H7 (cell line): ENCODE data around the gene NDUFS6. TPM values are rescaled to one million over a fixed set of nuclear protein-coding genes. Genes with fewer than 3 reads are reported as not detected.
"Not testable (repeated sequence)": the region's sequence is repeated elsewhere in the genome, so short reads cannot be mapped to it uniquely, and the experiment has no call there.

ENCODE experiments used
- DNase-seq: peaks from one replicate; pipeline ENCODE4 v3.0.0; 2012
- H3K27me3 ChIP-seq: 2 replicates; pipeline ENCODE4 v1.6.0; 2011; ENCODE audit warnings: mild to moderate bottlenecking, low read length; ENCODE audit not compliant: control insufficient read depth, insufficient read depth
- H3K36me3 ChIP-seq: replicated peaks from 2 replicates; pipeline ENCODE4 v1.5.1; 2011; ENCODE audit warnings: low read length; ENCODE audit not compliant: control insufficient read depth, insufficient read depth
- H3K4me3 ChIP-seq: 2 replicates; pipeline ENCODE4 v1.5.1; 2011; ENCODE audit warnings: low read depth, mild to moderate bottlenecking, control low read depth, low read length, moderate library complexity; ENCODE audit not compliant: insufficient read depth
- total RNA-seq: library from RNA; depleted of rRNA; stranded (reverse); fragments of >200 nt; shearing (Covaris generic); gene quantifications from 2 replicates; pipeline ENCODE4 v1.2.3, GENCODE V29; 2014

NDUFS6 gene
- total RNA-seq, 1 experiment from 2014 or later = 51.9 TPM

- H3K27me3 ChIP-seq = no peaks in the 10 kb centered on the region
- DNase-seq = peak; percentile 28
- H3K36me3 ChIP-seq = no peaks in the 10 kb centered on the region
- no peak overlapping the region for H3K4me3 ChIP-seq
Measured at GRCh38 chr5:1784197-1785050, 16.8 kb upstream of the NDUFS6 start.

GRCh38 chr5:1785062-1785461 is 16.1 kb upstream of the NDUFS6 start:
- DNase-seq = no peak

DNA sequence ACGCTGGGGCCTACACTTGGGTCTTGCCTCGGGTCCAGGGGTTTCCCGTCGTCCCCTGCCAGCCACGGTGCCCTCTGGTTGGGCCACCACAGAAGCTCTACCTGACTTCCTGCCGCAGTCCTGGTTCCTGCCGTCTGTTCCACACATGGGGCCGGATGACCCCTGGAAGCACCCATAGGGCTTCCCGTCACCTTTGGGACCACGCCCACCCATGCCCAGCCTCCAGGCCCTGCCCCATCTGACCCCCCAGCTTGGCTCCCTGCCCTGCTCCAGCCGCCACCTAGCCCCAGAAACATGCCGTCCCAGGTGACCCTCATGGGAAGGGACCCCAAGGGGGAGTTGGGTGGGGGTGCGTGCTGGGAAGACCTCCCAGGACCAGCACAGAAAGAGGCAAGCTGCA is 15.2 kb upstream of the NDUFS6 start:
- DNase-seq = peak; percentile 30
- no peaks in the 10 kb centered on the region for H3K27me3 ChIP-seq
- H3K36me3 ChIP-seq = no peaks in the 10 kb centered on the region
- no peak overlapping the region for H3K4me3 ChIP-seq

More at GRCh38 chr5:1785062-1785461, 16.1 kb upstream of the NDUFS6 start:
- Histone ChIP-seq H3K4me3 (no peak overlapping the region), H3K27me3 (no peaks in the 10 kb centered on the region), H3K36me3 (no peaks in the 10 kb centered on the region)

DNA sequence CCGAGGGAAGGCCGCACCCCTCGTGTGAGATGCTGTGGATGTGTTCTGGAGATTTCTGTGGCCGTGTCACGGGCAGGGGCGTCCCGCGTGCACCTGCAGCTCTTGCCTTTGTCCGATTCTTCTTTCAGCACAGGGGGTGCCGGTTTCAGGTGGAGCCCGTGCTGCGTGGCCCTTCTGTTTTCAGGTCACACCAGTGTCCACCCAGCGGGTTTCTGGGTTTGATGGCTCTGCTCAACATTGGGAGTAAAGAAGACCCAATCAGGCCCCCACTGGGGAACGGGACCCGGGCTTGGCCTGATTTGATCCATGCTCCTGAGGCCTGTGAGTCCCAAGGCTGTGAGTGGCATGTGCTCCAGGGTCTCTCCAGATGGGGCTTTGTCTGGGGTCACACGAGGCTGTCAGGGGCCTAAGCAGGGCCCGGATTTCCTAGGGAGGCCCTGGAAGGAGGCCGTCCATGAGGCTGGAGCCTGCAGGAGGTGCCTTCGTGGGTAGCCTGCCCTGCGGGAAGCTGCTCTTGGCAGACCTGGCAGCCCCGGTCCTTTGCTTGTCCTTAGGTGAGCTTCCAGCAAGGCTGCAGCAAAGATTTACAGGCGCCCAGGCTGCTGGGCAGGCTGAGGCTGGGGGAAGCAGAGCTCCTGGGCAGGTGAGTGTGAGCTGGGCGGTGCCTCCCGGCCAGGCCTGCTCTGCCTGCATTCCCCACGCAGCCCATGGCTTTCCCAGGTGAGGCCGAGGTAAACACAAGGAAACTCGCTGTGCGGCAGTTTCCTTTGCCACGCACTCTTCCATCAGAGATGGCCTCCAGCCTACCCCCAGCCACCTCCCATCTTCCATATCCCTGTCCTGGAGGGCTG is 14.4 kb upstream of the NDUFS6 start:
- Histone ChIP-seq H3K27me3 (no peaks in the 10 kb centered on the region), H3K36me3 (no peaks in the 10 kb centered on the region), H3K4me3 (no peak overlapping the region)
- DNase-seq = peak; percentile 52

GRCh38 chr5:1787472-1788047 is 13.6 kb upstream of the NDUFS6 start:
- DNase-seq = peak; percentile 40
- Histone ChIP-seq H3K27me3 (no peaks in the 10 kb centered on the region), H3K4me3 (no peak overlapping the region), H3K36me3 (no peaks in the 10 kb centered on the region)

GRCh38 chr5:1788200-1788599 is 13.0 kb upstream of the NDUFS6 start:
- Histone ChIP-seq H3K27me3 (no peaks in the 10 kb centered on the region), H3K4me3 (no peak overlapping the region), H3K36me3 (no peaks in the 10 kb centered on the region)
- DNase-seq = no peak

DNA sequence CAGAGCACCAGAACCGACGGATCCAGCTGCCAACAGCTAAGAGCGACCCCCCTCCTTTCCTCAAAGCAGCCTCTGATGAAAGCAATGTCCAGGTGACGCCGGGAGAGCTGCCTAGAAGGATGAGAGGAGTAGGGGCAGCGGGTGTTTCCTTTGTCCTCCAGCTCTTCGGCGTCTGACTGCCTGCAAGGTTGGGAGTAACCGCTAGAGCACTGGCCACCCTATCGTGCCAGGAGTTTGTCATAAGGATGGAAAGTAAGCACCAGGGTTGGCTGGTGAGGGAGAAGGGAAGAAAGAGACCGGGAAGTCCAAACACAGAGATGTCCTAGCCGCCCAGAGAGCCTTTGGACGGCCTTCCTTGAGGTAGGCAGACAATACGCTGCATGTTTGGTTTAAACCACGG is 12.4 kb upstream of the NDUFS6 start:
- DNase-seq = peak; percentile 61
- H3K4me3 ChIP-seq = no peak overlapping the region

GRCh38 chr5:1789438-1789833 is 11.8 kb upstream of the NDUFS6 start:
- not testable (repeated sequence) for H3K4me3 ChIP-seq, H3K36me3 ChIP-seq, DNase-seq, H3K27me3 ChIP-seq

More for the DNA sequence above, 12.4 kb upstream of the NDUFS6 start:
- H3K36me3 ChIP-seq = no peaks in the 10 kb centered on the region
- no peaks in the 10 kb centered on the region for H3K27me3 ChIP-seq

GRCh38 chr5:1789834-1790471 is 11.3 kb upstream of the NDUFS6 start:
- DNase-seq = no peak

GRCh38 chr5:1791176-1791575 is 10.0 kb upstream of the NDUFS6 start:
- Histone ChIP-seq H3K36me3 (no peaks in the 10 kb centered on the region), H3K4me3 (no peak overlapping the region), H3K27me3 (no peaks in the 10 kb centered on the region)
- no peak for DNase-seq

More at GRCh38 chr5:1789834-1790471, 11.3 kb upstream of the NDUFS6 start:
- Histone ChIP-seq H3K36me3 (no peaks in the 10 kb centered on the region), H3K27me3 (no peaks in the 10 kb centered on the region), H3K4me3 (no peak overlapping the region)

GRCh38 chr5:1792842-1793266 is 8.4 kb upstream of the NDUFS6 start:
- no peak for DNase-seq
- H3K27me3 ChIP-seq = no peaks in the 10 kb centered on the region

GRCh38 chr5:1793301-1793740 is 7.9 kb upstream of the NDUFS6 start:
- peaks cover 11% of the 10 kb centered on the region for H3K36me3 ChIP-seq
- no peak for DNase-seq
- no peak overlapping the region for H3K4me3 ChIP-seq
- H3K27me3 ChIP-seq = no peaks in the 10 kb centered on the region

More at GRCh38 chr5:1792842-1793266, 8.4 kb upstream of the NDUFS6 start:
- H3K36me3 ChIP-seq = peaks cover 8% of the 10 kb centered on the region
- no peak overlapping the region for H3K4me3 ChIP-seq

GRCh38 chr5:1793966-1794900 is 7.0 kb upstream of the NDUFS6 start:
- no peak overlapping the region for H3K4me3 ChIP-seq
- no peak for DNase-seq
- H3K36me3 ChIP-seq = peaks cover 11% of the 10 kb centered on the region
- no peaks in the 10 kb centered on the region for H3K27me3 ChIP-seq
